ENCODE measurements around the gene ARRDC3. TPM values are rescaled to one million over a fixed set of nuclear protein-coding genes. Genes with fewer than 3 reads are reported as not detected.
"Not testable (repeated sequence)": the region's sequence is repeated elsewhere in the genome, so short reads cannot be mapped to it uniquely, and the experiment has no call there.

The ARRDC3 gene
- total and polyA plus RNA-seq, 10 of the 15 experiments (the other 5 are each of a cell fraction or from before 2014, with no cell fraction given), result 2.3 to 14.0 (median 8.6) TPM

GRCh38 chr5:91342931-91343330 lies 40.2 kb downstream of the ARRDC3 start:
- POLR2A ChIA-PET; H4K20me1 ChIP-seq (ENCODE audit: control insufficient read depth, insufficient read depth); FAIRE-seq; H3K4me3 ChIP-seq; SMC1A ChIA-PET (ENCODE audit: uncharacterized antibody, unreplicated experiment); H3K9me3 ChIP-seq (replicated peaks; ENCODE audit: control insufficient read depth, insufficient read depth, low read length); H3K27me3 ChIP-seq (replicated peaks in 1 of 2; ENCODE audit: control insufficient read depth in 2 of 2, insufficient read depth in 2 of 2, low read length in 1 of 2); H3K4me1 ChIP-seq (ENCODE audit: control insufficient read depth, insufficient read depth, low read length); H3K79me2 ChIP-seq (ENCODE audit: control insufficient read depth, insufficient read depth, low read length); RAD21 ChIA-PET (ENCODE audit: unreplicated experiment); H3K36me3 ChIP-seq (ENCODE audit: control insufficient read depth in 2 of 2, insufficient read depth in 2 of 2, low read length in 1 of 2); DNase-seq (ENCODE audit: low read depth, low spot score); H3K27ac ChIP-seq (ENCODE audit: control insufficient read depth, insufficient read depth); ATAC-seq; in situ Hi-C loops (cut with MboI); intact Hi-C loops (cut with micrococcal nuclease; ENCODE audit: unreplicated experiment); H2AFZ ChIP-seq (ENCODE audit: control insufficient read depth, low read depth, low read length); H3K9ac ChIP-seq (ENCODE audit: control insufficient read depth, insufficient read depth, low read length); H3K4me2 ChIP-seq (ENCODE audit: control insufficient read depth, insufficient read depth); BruUV-seq (replicated peaks): not testable (repeated sequence)
- WGBS (ENCODE audit: insufficient coverage, insufficient replicate concordance, low lambda C conversion rate, missing lambda C conversion rate), result 73% methylated on average over 29 of the region's 29 CpGs
- CTCF ChIA-PET, result interaction anchor here (1.6 to 1.8 kb wide), 2 partner anchors 42 to 245 kb away, joined by 3 to 4 read pairs; no protein-coding TSS in a partner anchor

GRCh38 chr5:91341154-91341553 lies 42.0 kb downstream of the ARRDC3 start:
- no peak overlapping the region for H3K4me2 ChIP-seq (ENCODE audit: control insufficient read depth, insufficient read depth)
- ATAC-seq (no peak), DNase-seq (ENCODE audit: low read depth, low spot score) (no peak), FAIRE-seq (no peak)
- no peaks in the 10 kb centered on the region for H3K4me1 ChIP-seq (ENCODE audit: control insufficient read depth, insufficient read depth, low read length)
- TF ChIP-seq GATAD2B (conservative IDR thresholded peaks at IDR 0.05; ENCODE audit: low read depth), result no peak
- TF ChIP-seq SREBF1 (IDR thresholded peaks at IDR 0.05; ENCODE audit: low read length), result no peak
- no peak for TF ChIP-seq ZBTB4 (CRISPR knock-in tag; IDR thresholded peaks at IDR 0.05)
- no peaks in the 10 kb centered on the region for H4K20me1 ChIP-seq (ENCODE audit: control insufficient read depth, insufficient read depth)
- no peak overlapping the region for H3K27ac ChIP-seq (ENCODE audit: control insufficient read depth, insufficient read depth)
- ChIA-PET SMC1A (ENCODE audit: uncharacterized antibody, unreplicated experiment) (interaction anchor here (1.5 kb wide), 1 partner anchor 118 kb away, joined by 4 read pairs; no protein-coding TSS in a partner anchor), POLR2A (no interaction called here), CTCF (interaction anchor here (0.8 to 1.8 kb wide), 2 partner anchors 61 to 243 kb away, joined by 3 read pairs; no protein-coding TSS in a partner anchor), RAD21 (ENCODE audit: unreplicated experiment) (no interaction called here)
- H3K27me3 ChIP-seq (replicated peaks in 1 of 2; ENCODE audit: control insufficient read depth in 2 of 2, insufficient read depth in 2 of 2, low read length in 1 of 2), result no peaks in the 10 kb centered on the region; a peak in 1 of 4 replicates
- in situ Hi-C loops (cut with MboI), result no loop called here
- no peaks in the 10 kb centered on the region for H3K79me2 ChIP-seq (ENCODE audit: control insufficient read depth, insufficient read depth, low read length)
- no peak overlapping the region for H3K4me3 ChIP-seq
- WGBS (ENCODE audit: insufficient coverage, insufficient replicate concordance, low lambda C conversion rate, missing lambda C conversion rate), result 93% methylated on average over 3 of the region's 3 CpGs
- no peaks in the 10 kb centered on the region for H3K36me3 ChIP-seq (ENCODE audit: control insufficient read depth in 2 of 2, insufficient read depth in 2 of 2, low read length in 1 of 2)
- H3K9me3 ChIP-seq (replicated peaks; ENCODE audit: control insufficient read depth, insufficient read depth, low read length), result no peaks in the 10 kb centered on the region
- H2AFZ ChIP-seq (ENCODE audit: control insufficient read depth, low read depth, low read length), result no peak overlapping the region
- intact Hi-C loops (cut with micrococcal nuclease; ENCODE audit: unreplicated experiment), result no loop called here
- no TSS peak for BruUV-seq (replicated peaks)
- no peak overlapping the region for H3K9ac ChIP-seq (ENCODE audit: control insufficient read depth, insufficient read depth, low read length)
